Loucy (cell line): ENCODE measurements around the gene SCFD2.

Experiments
- H2AFZ ChIP-seq: fragments of 200-600 bp; sonication (generic); 2 replicates; pipeline ENCODE4 v1.6.0; 2016; ENCODE audit warnings: antibody characterized with exemption, mild to moderate bottlenecking, low read length, moderate library complexity
- H3F3A ChIP-seq: fragments of 200-600 bp; 2 replicates; pipeline ENCODE4 v1.6.0; 2016; ENCODE audit warnings: antibody characterized with exemption, low read depth, mild to moderate bottlenecking
- H3K27me3 ChIP-seq: fragments of 200-600 bp; sonication (generic); 2 replicates; pipeline ENCODE4 v1.6.1; 2014; ENCODE audit warnings: low read length, mild to moderate bottlenecking; ENCODE audit not compliant: insufficient read depth, poor library complexity, severe bottlenecking
- H3K36me3 ChIP-seq: fragments of 200-600 bp; sonication (generic); 2 replicates; pipeline ENCODE4 v1.6.1; 2016; ENCODE audit warnings: low read length; ENCODE audit not compliant: insufficient read depth
- H3K4me1 ChIP-seq: fragments of 200-600 bp; sonication (generic); 2 replicates; pipeline ENCODE4 v1.5.1; 2014; ENCODE audit warnings: low read length, mild to moderate bottlenecking; ENCODE audit not compliant: insufficient read depth, poor library complexity, severe bottlenecking
- H3K4me2 ChIP-seq: fragments of 200-600 bp; sonication (generic); 2 replicates; pipeline ENCODE4 v1.6.0; 2014; ENCODE audit warnings: antibody characterized with exemption, low read length, low read depth, mild to moderate bottlenecking; ENCODE audit not compliant: poor library complexity, severe bottlenecking
- H3K4me3 ChIP-seq: fragments of 200-600 bp; sonication (generic); 2 replicates; pipeline ENCODE4 v1.5.1; 2014; ENCODE audit warnings: low read length, mild to moderate bottlenecking, mixed read lengths; ENCODE audit not compliant: poor library complexity, severe bottlenecking
- H3K79me2 ChIP-seq: fragments of 200-600 bp; sonication (generic); 2 replicates; pipeline ENCODE4 v1.6.1; 2014; ENCODE audit warnings: low read length; ENCODE audit not compliant: insufficient read depth
- H3K9ac ChIP-seq: fragments of 200-600 bp; sonication (generic); 2 replicates; pipeline ENCODE4 v1.6.0; 2014; ENCODE audit warnings: mild to moderate bottlenecking, low read depth, low read length, moderate library complexity; ENCODE audit not compliant: poor library complexity, severe bottlenecking
- H3K9me2 ChIP-seq: fragments of 200-600 bp; sonication (generic); replicated peaks from 2 replicates; pipeline ENCODE4 v1.6.1; 2016; ENCODE audit warnings: low read depth, low read length, mixed read lengths
- H3K9me3 ChIP-seq: fragments of 200-600 bp; sonication (generic); 2 replicates; pipeline ENCODE4 v1.6.1; 2014; ENCODE audit warnings: mild to moderate bottlenecking, antibody characterized with exemption, low read length, low read depth; ENCODE audit not compliant: insufficient read depth
- H4K20me1 ChIP-seq: fragments of 200-600 bp; sonication (generic); 2 replicates; pipeline ENCODE4 v1.6.0; 2014; ENCODE audit warnings: antibody characterized with exemption, low read length, mild to moderate bottlenecking; ENCODE audit not compliant: insufficient read depth, poor library complexity, severe bottlenecking
- EZH2phosphoT487 ChIP-seq: fragments of 200-600 bp; IDR thresholded peaks from 2 replicates; pipeline ENCODE4 v1.6.1; 2018; ENCODE audit warnings: antibody characterized with exemption, mild to moderate bottlenecking, moderate library complexity, borderline replicate concordance
- TF ChIP-seq, protein P1 (sequence below): fragments of 200-600 bp; sonication (generic); conservative IDR thresholded peaks from 2 replicates; pipeline ENCODE4 v1.5.1; 2014; ENCODE audit warnings: mild to moderate bottlenecking, antibody characterized with exemption, low read length

SCFD2 gene

GRCh38 chr4:52867163-52867562 lies 498.7 kb downstream of the SCFD2 start:
- no peaks in the 10 kb centered on the region for H3K79me2 ChIP-seq
- no peaks in the 10 kb centered on the region for H3K4me1 ChIP-seq
- H3K9me3 ChIP-seq = no peaks in the 10 kb centered on the region
- H2AFZ ChIP-seq = no peak overlapping the region
- no peaks in the 10 kb centered on the region for H3K9me2 ChIP-seq
- H4K20me1 ChIP-seq = no peaks in the 10 kb centered on the region
- TF ChIP-seq EZH2phosphoT487 = no peak
- TF ChIP-seq, protein P1, sequence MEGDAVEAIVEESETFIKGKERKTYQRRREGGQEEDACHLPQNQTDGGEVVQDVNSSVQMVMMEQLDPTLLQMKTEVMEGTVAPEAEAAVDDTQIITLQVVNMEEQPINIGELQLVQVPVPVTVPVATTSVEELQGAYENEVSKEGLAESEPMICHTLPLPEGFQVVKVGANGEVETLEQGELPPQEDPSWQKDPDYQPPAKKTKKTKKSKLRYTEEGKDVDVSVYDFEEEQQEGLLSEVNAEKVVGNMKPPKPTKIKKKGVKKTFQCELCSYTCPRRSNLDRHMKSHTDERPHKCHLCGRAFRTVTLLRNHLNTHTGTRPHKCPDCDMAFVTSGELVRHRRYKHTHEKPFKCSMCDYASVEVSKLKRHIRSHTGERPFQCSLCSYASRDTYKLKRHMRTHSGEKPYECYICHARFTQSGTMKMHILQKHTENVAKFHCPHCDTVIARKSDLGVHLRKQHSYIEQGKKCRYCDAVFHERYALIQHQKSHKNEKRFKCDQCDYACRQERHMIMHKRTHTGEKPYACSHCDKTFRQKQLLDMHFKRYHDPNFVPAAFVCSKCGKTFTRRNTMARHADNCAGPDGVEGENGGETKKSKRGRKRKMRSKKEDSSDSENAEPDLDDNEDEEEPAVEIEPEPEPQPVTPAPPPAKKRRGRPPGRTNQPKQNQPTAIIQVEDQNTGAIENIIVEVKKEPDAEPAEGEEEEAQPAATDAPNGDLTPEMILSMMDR = no peak
- no peak overlapping the region for H3K4me3 ChIP-seq
- H3K4me2 ChIP-seq = no peak overlapping the region
- H3K9ac ChIP-seq = no peak overlapping the region
- no peaks in the 10 kb centered on the region for H3F3A ChIP-seq
- no peaks in the 10 kb centered on the region for H3K27me3 ChIP-seq
- H3K36me3 ChIP-seq = no peaks in the 10 kb centered on the region

- H2AFZ ChIP-seq = no peak overlapping the region
- H3K4me3 ChIP-seq = no peak overlapping the region
- H3F3A ChIP-seq = no peaks in the 10 kb centered on the region
- no peak overlapping the region for H3K4me2 ChIP-seq
- no peaks in the 10 kb centered on the region for H3K79me2 ChIP-seq
- H3K9me2 ChIP-seq = no peaks in the 10 kb centered on the region
- H4K20me1 ChIP-seq = no peaks in the 10 kb centered on the region
- H3K9ac ChIP-seq = no peak overlapping the region
- H3K9me3 ChIP-seq = no peaks in the 10 kb centered on the region
- H3K27me3 ChIP-seq = no peaks in the 10 kb centered on the region
- TF ChIP-seq, protein P1 = no peak
- no peak for TF ChIP-seq EZH2phosphoT487
- H3K4me1 ChIP-seq = no peaks in the 10 kb centered on the region
- no peaks in the 10 kb centered on the region for H3K36me3 ChIP-seq
Measured at GRCh38 chr4:52866734-52867133, 499.1 kb downstream of the SCFD2 start.

DNA sequence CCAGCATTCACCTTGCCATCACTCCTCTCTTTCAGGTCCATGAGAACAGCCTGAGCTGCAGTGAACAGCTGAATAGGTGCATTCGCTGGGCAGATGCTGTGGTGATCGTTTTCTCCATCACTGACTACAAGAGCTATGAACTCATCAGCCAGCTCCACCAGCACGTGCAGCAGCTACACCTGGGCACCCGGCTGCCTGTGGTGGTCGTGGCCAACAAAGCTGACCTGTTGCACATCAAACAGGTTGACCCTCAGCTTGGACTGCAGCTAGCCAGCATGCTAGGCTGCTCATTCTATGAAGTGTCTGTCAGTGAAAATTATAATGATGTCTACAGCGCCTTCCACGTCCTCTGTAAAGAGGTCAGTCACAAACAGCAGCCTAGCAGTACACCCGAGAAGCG lies 500.6 kb downstream of the SCFD2 start:
- Histone ChIP-seq H3K36me3 (no peaks in the 10 kb centered on the region), H3K4me2 (no peak overlapping the region), H3K9ac (no peak overlapping the region), H3K4me3 (no peak overlapping the region), H3F3A (no peaks in the 10 kb centered on the region), H3K9me3 (no peaks in the 10 kb centered on the region), H3K9me2 (no peaks in the 10 kb centered on the region), H4K20me1 (no peaks in the 10 kb centered on the region), H3K4me1 (no peaks in the 10 kb centered on the region), H2AFZ (no peak overlapping the region), H3K27me3 (no peaks in the 10 kb centered on the region), H3K79me2 (no peaks in the 10 kb centered on the region)
- TF ChIP-seq EZH2phosphoT487 = no peak
- TF ChIP-seq, protein P1 = no peak
